Measurements from ENCODE around the gene OR10P1.

The OR10P1 gene

DNA sequence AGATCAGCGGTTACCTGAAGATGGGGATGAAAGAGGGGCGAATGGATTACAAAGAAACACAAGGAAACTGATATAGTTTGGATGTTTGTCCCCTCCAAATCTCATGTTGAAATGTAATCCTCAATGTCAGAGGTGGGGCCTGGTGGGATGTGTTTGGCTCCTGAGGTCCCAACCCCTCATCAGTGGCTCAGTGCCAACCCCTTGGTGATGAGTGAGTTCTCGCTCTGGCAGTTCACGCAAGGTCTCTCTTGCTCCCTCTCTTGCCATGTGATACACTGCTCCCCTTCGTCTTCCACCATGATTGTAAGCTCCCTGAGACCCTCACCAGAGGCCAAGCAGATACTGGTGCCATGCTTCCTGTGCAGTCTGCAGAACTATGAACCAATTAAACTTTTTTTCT, 43.0 kb downstream of the OR10P1 start:
- Histone ChIP-seq H3K27ac (ENCODE audit: low read depth, low read length) (no peak overlapping the region), H3K9ac (ENCODE audit: low read length) (no peak overlapping the region), H3K4me3 (ENCODE audit: low read length) (no peak overlapping the region)

GRCh38 chr12:55681142-55682077, 44.7 kb downstream of the OR10P1 start:
- peaks cover 6% of the 10 kb centered on the region for H3K4me1 ChIP-seq (ENCODE audit: control insufficient read depth, insufficient read depth, low read length)
- H3K27me3 ChIP-seq (ENCODE audit: control insufficient read depth, insufficient read depth, low read length), result no peaks in the 10 kb centered on the region
- peak overlapping the region; percentile 24 for H3K9ac ChIP-seq (ENCODE audit: low read length)

More for the DNA sequence above, 43.0 kb downstream of the OR10P1 start:
- H3K36me3 ChIP-seq (ENCODE audit: control insufficient read depth, insufficient read depth, low read length), result no peaks in the 10 kb centered on the region
- peaks cover 6% of the 10 kb centered on the region for H3K4me1 ChIP-seq (ENCODE audit: control insufficient read depth, insufficient read depth, low read length)
- H3K27me3 ChIP-seq (ENCODE audit: control insufficient read depth, insufficient read depth, low read length), result no peaks in the 10 kb centered on the region

GRCh38 chr12:55682087-55682796, 45.5 kb downstream of the OR10P1 start:
- Histone ChIP-seq H3K9ac (ENCODE audit: low read length) (no peak overlapping the region), H3K27me3 (ENCODE audit: control insufficient read depth, insufficient read depth, low read length) (no peaks in the 10 kb centered on the region), H3K27ac (ENCODE audit: low read depth, low read length) (no peak overlapping the region), H3K4me3 (ENCODE audit: low read length) (peak overlapping the region; percentile 71), H3K36me3 (ENCODE audit: control insufficient read depth, insufficient read depth, low read length) (no peaks in the 10 kb centered on the region), H3K4me1 (ENCODE audit: control insufficient read depth, insufficient read depth, low read length) (peaks cover 6% of the 10 kb centered on the region)

More at GRCh38 chr12:55681142-55682077, 44.7 kb downstream of the OR10P1 start:
- H3K4me3 ChIP-seq (ENCODE audit: low read length), result peak overlapping the region; percentile 71
- peak overlapping the region; percentile 37 for H3K27ac ChIP-seq (ENCODE audit: low read depth, low read length)
- no peaks in the 10 kb centered on the region for H3K36me3 ChIP-seq (ENCODE audit: control insufficient read depth, insufficient read depth, low read length)

- H3K4me3 ChIP-seq (ENCODE audit: low read length), result no peak overlapping the region
- peaks cover 6% of the 10 kb centered on the region for H3K4me1 ChIP-seq (ENCODE audit: control insufficient read depth, insufficient read depth, low read length)
- H3K27me3 ChIP-seq (ENCODE audit: control insufficient read depth, insufficient read depth, low read length), result no peaks in the 10 kb centered on the region
- H3K9ac ChIP-seq (ENCODE audit: low read length), result no peak overlapping the region
- H3K27ac ChIP-seq (ENCODE audit: low read depth, low read length), result no peak overlapping the region
- H3K36me3 ChIP-seq (ENCODE audit: control insufficient read depth, insufficient read depth, low read length), result peaks cover 5% of the 10 kb centered on the region
These were observed 47.0 kb downstream of the OR10P1 start for GRCh38 chr12:55683676-55684075.

- H3K4me3 ChIP-seq (ENCODE audit: low read length), result no peak overlapping the region
- no peak overlapping the region for H3K9ac ChIP-seq (ENCODE audit: low read length)
- H3K36me3 ChIP-seq (ENCODE audit: control insufficient read depth, insufficient read depth, low read length), result peaks cover 5% of the 10 kb centered on the region
- no peak overlapping the region for H3K27ac ChIP-seq (ENCODE audit: low read depth, low read length)
- peaks cover 6% of the 10 kb centered on the region for H3K4me1 ChIP-seq (ENCODE audit: control insufficient read depth, insufficient read depth, low read length)
- H3K27me3 ChIP-seq (ENCODE audit: control insufficient read depth, insufficient read depth, low read length), result no peaks in the 10 kb centered on the region
These were observed 48.2 kb downstream of the OR10P1 start for GRCh38 chr12:55684761-55685370.

DNA sequence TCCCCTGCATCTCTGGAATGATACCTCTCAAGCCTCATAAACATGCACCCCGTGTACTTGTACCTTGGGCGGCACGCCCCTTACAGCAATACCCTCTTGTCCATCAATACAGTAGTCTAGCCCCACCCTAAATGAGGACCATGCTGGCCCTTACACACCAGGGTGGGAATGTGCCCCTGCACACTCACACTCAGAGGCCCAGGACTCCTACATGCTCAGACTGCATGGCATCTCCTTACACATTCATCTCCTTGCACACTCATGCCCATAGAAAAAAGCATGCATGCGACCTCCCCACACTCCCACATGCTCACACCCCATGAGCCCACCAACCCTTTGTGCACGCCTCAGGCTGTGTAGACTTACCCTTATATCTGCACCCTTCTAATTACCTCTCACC, 49.0 kb downstream of the OR10P1 start:
- peaks cover 5% of the 10 kb centered on the region for H3K36me3 ChIP-seq (ENCODE audit: control insufficient read depth, insufficient read depth, low read length)
- no peak overlapping the region for H3K27ac ChIP-seq (ENCODE audit: low read depth, low read length)
- H3K9ac ChIP-seq (ENCODE audit: low read length), result no peak overlapping the region
- no peaks in the 10 kb centered on the region for H3K27me3 ChIP-seq (ENCODE audit: control insufficient read depth, insufficient read depth, low read length)
- H3K4me3 ChIP-seq (ENCODE audit: low read length), result no peak overlapping the region
- H3K4me1 ChIP-seq (ENCODE audit: control insufficient read depth, insufficient read depth, low read length), result peaks cover 6% of the 10 kb centered on the region

GRCh38 chr12:55686366-55687010, 49.8 kb downstream of the OR10P1 start:
- H3K4me3 ChIP-seq (ENCODE audit: low read length), result no peak overlapping the region
- peaks cover 4% of the 10 kb centered on the region for H3K4me1 ChIP-seq (ENCODE audit: control insufficient read depth, insufficient read depth, low read length)
- no peak overlapping the region for H3K27ac ChIP-seq (ENCODE audit: low read depth, low read length)
- no peak overlapping the region for H3K9ac ChIP-seq (ENCODE audit: low read length)
- peaks cover 5% of the 10 kb centered on the region for H3K36me3 ChIP-seq (ENCODE audit: control insufficient read depth, insufficient read depth, low read length)
- no peaks in the 10 kb centered on the region for H3K27me3 ChIP-seq (ENCODE audit: control insufficient read depth, insufficient read depth, low read length)

All from rectal smooth muscle tissue (tissue), 1 donor.